ENCODE results near the gene KASH5. TPM values are rescaled to one million over a fixed set of nuclear protein-coding genes. Genes with fewer than 3 reads are reported as not detected.

KASH5 gene
- total and polyA plus RNA-seq, 2 experiments from 2014 or later = 0.44 TPM; not detected in 1

GRCh38 chr19:49423985-49424303 is 35.9 kb downstream of the KASH5 start (continued):
- TF ChIP-seq ZNF462 (CRISPR knock-in tag; IDR thresholded peaks at IDR 0.05) (no peak), ETS1 (IDR thresholded peaks at IDR 0.05) (no peak), CREB1 (CRISPR knock-in tag; IDR thresholded peaks at IDR 0.05; ENCODE audit: low read depth) (no peak), ZNF114 (CRISPR knock-in tag; IDR thresholded peaks at IDR 0.05) (no peak), STAT1 (IDR thresholded peaks at IDR 0.05; ENCODE audit: unreplicated experiment) (no peak), EZH2phosphoT487 (IDR thresholded peaks at IDR 0.05; ENCODE audit: unreplicated experiment) (no peak), POLR2AphosphoS5 (IDR thresholded peaks at IDR 0.05; ENCODE audit: low read depth) (no peak)

GRCh38 chr19:49425178-49425577 is 37.1 kb downstream of the KASH5 start, which contains the start of gene GFY:
Gene GFY (plus strand): TSS chr19:49425388. CDS start chr19:49426431, 1,043 bp downstream.
- H2AFZ ChIP-seq = no peak within 1 kb of the TSS
- Mint-ChIP-seq H3K4me3 (peak within 1 kb of the TSS; percentile 60), H3K27me3 (ENCODE audit: insufficient read depth, low read depth, poor library complexity) (peaks cover 79% of the 10 kb centered on the region), H3K36me3 (ENCODE audit: low read depth) (no peaks in the 10 kb centered on the region; the same call in 2 of the 3 replicates), H3K27ac (no peak within 1 kb of the TSS), H3K4me1 (peaks cover 66% of the 10 kb centered on the region), H3K9me3 (peaks cover 3% of the 10 kb centered on the region)
- H3K9me2 ChIP-seq (ENCODE audit: insufficient read depth) = no peaks in the 10 kb centered on the region
- H3K79me2 ChIP-seq (replicated peaks; ENCODE audit: insufficient read depth) = no peaks in the 10 kb centered on the region
- H3K4me1 ChIP-seq (ENCODE audit: insufficient read depth) = peaks cover 50% of the 10 kb centered on the region
- DNase-seq (ENCODE audit: low spot score) (no peak), ATAC-seq (no peak)
- H3K27ac ChIP-seq (ENCODE audit: low read depth) = no peak within 1 kb of the TSS
- peak within 1 kb of the TSS; percentile 48 for H3K4me3 ChIP-seq
- no peaks in the 10 kb centered on the region for H3K36me3 ChIP-seq (ENCODE audit: insufficient read depth)
- peaks cover 79% of the 10 kb centered on the region for H3K27me3 ChIP-seq (ENCODE audit: insufficient read depth)
- peak within 1 kb of the TSS; percentile 64 for H3K4me2 ChIP-seq
- H4K20me1 ChIP-seq (replicated peaks; ENCODE audit: insufficient read depth) = peaks cover 4% of the 10 kb centered on the region; the same call in 1 of the 2 replicates
- H3F3A ChIP-seq (replicated peaks; ENCODE audit: low read depth) = peaks cover 43% of the 10 kb centered on the region
- TF ChIP-seq POLR2AphosphoS5 (IDR thresholded peaks at IDR 0.05; ENCODE audit: low read depth) (no peak), EZH2 (IDR thresholded peaks at IDR 0.05; ENCODE audit: low read depth, unreplicated experiment) (no peak), CREB1 (CRISPR knock-in tag; IDR thresholded peaks at IDR 0.05; ENCODE audit: low read depth) (no peak), ZNF462 (CRISPR knock-in tag; IDR thresholded peaks at IDR 0.05) (no peak)

Measured in GM23338 (cell line).